Caco-2 (cell line): Measurements from ENCODE around the gene GPR107. TPM values are rescaled to one million over a fixed set of nuclear protein-coding genes. Genes with fewer than 3 reads are reported as not detected.

Experiments used
- BruUV-seq: library from RNA; stranded (reverse); fragments of 400-500 nt; replicated peaks from 2 replicates; lab custom pipeline; 2021; lab: Mats Ljungman, UMichigan
- CTCF ChIA-PET: fragments of 300-600 bp; sonication (Branson Sonifier 250); formaldehyde crosslinking; loops from one replicate; lab custom pipeline; 2022; ENCODE audit warnings: antibody characterized with exemption; lab: Charles Lee
- POLR2A ChIA-PET: fragments of 300-600 bp; sonication (Branson Sonifier 250); formaldehyde crosslinking; loops from one replicate; lab custom pipeline; 2022; ENCODE audit warnings: antibody characterized with exemption; lab: Charles Lee
- DNase-seq, 2 experiments: peaks; one replicate each; pipeline versions ENCODE4 v3.0.0 to v3.0.0-alpha.2; 2020 to 2022
- H3K27me3 ChIP-seq: replicated peaks from 2 replicates; pipeline ENCODE4 v1.6.0; 2011; ENCODE audit warnings: low read length; ENCODE audit not compliant: control insufficient read depth, insufficient read depth
- H3K36me3 ChIP-seq: 2 replicates; pipeline ENCODE4 v1.5.1; 2011; ENCODE audit warnings: low read length; ENCODE audit not compliant: control insufficient read depth, insufficient read depth
- H3K4me1 ChIP-seq: fragments of 250-450 bp; sonication (Bioruptor Pico); 2 replicates; pipeline ENCODE4 v1.5.1; 2020; ENCODE audit warnings: mild to moderate bottlenecking
- H3K4me3 ChIP-seq: 2 replicates; pipeline ENCODE4 v1.5.1; 2011; ENCODE audit warnings: low read depth, mild to moderate bottlenecking, control low read depth, low read length
- H3K9me3 ChIP-seq: fragments of 250-450 bp; sonication (Bioruptor Pico); 2 replicates; pipeline ENCODE4 v1.5.1; 2020; ENCODE audit warnings: mild to moderate bottlenecking, moderate library complexity
- H3K27ac Mint-ChIP-seq: one replicate; pipeline ENCODE4 v1.8.0; 2022; ENCODE audit warnings: mixed read lengths; ENCODE audit not compliant: unreplicated experiment
- H3K27me3 Mint-ChIP-seq: one replicate; pipeline ENCODE4 v1.8.0; 2022; ENCODE audit warnings: mixed read lengths; ENCODE audit not compliant: insufficient read depth, unreplicated experiment
- H3K36me3 Mint-ChIP-seq: one replicate; pipeline ENCODE4 v1.8.0; 2022; ENCODE audit warnings: mild to moderate bottlenecking, mixed read lengths; ENCODE audit not compliant: insufficient read depth, unreplicated experiment
- H3K4me1 Mint-ChIP-seq: one replicate; pipeline ENCODE4 v1.8.0; 2022; ENCODE audit warnings: low read depth, mixed read lengths; ENCODE audit not compliant: unreplicated experiment
- H3K4me3 Mint-ChIP-seq: one replicate; pipeline ENCODE4 v1.8.0; 2022; ENCODE audit warnings: mild to moderate bottlenecking, moderate library complexity, mixed read lengths; ENCODE audit not compliant: unreplicated experiment
- H3K9me3 Mint-ChIP-seq: one replicate; pipeline ENCODE4 v1.8.0; 2022; ENCODE audit warnings: mixed read lengths; ENCODE audit not compliant: unreplicated experiment
- CTCF ChIP-seq, 2 experiments: fragments of 200-600 bp in 1 of 2; IDR thresholded peaks; 1 replicate in 1 of 2; 2 replicates in 1 of 2; pipeline versions ENCODE4 v1.5.1 to v1.8.0; 2011 to 2022; ENCODE audit warnings: antibody characterized with exemption in 1 of 2, control low read depth in 1 of 2, inconsistent platforms in 1 of 2, low read depth in 1 of 2, low read length in 1 of 2, mild to moderate bottlenecking in 1 of 2, moderate library complexity in 1 of 2; ENCODE audit not compliant: insufficient read depth in 1 of 2, severe bottlenecking in 1 of 2, unreplicated experiment in 1 of 2
- intact Hi-C: fragments of 100-400 bp; cut with micrococcal nuclease; formaldehyde crosslinking; loops from one replicate; pipeline ENCODE4 v1.10.0; 2022; ENCODE audit not compliant: unreplicated experiment
- total RNA-seq: library from RNA; stranded (reverse); gene quantifications from 2 replicates; pipeline ENCODE4 v1.2.3, GENCODE V29; 2022

The GPR107 gene
- total RNA-seq, 1 experiment from 2014 or later, result 53.1 TPM

- DNase-seq, result peak in 1 of 2 experiments; percentile 18
- no peaks in the 10 kb centered on the region for H3K27me3 ChIP-seq
- POLR2A ChIA-PET, result no interaction called here
- Mint-ChIP-seq H3K36me3 (no peaks in the 10 kb centered on the region), H3K27ac (no peak overlapping the region), H3K9me3 (no peaks in the 10 kb centered on the region), H3K4me1 (no peaks in the 10 kb centered on the region), H3K27me3 (no peaks in the 10 kb centered on the region), H3K4me3 (no peak overlapping the region)
- TF ChIP-seq CTCF (IDR thresholded peaks at IDR 0.05; ENCODE audit: insufficient read depth in 1 of 2, low read depth in 1 of 2, low read length in 1 of 2, severe bottlenecking in 1 of 2, unreplicated experiment in 1 of 2), result no peak
- no peak overlapping the region for H3K4me3 ChIP-seq
- H3K9me3 ChIP-seq, result no peaks in the 10 kb centered on the region
- BruUV-seq, result no TSS peak
- intact Hi-C loops, result no loop called here
- CTCF ChIA-PET, result interaction anchor here (0.7 kb wide), 1 partner anchor 15 kb away, joined by 5 read pairs; no protein-coding TSS in a partner anchor
- 0 out of 2 replicates have a peak, but pooled peaks cover 7% of the 10 kb centered on the region for H3K4me1 ChIP-seq
- H3K36me3 ChIP-seq, result no peaks in the 10 kb centered on the region
These were observed 105.4 kb downstream of the GPR107 start for GRCh38 chr9:130159057-130159456.

DNA sequence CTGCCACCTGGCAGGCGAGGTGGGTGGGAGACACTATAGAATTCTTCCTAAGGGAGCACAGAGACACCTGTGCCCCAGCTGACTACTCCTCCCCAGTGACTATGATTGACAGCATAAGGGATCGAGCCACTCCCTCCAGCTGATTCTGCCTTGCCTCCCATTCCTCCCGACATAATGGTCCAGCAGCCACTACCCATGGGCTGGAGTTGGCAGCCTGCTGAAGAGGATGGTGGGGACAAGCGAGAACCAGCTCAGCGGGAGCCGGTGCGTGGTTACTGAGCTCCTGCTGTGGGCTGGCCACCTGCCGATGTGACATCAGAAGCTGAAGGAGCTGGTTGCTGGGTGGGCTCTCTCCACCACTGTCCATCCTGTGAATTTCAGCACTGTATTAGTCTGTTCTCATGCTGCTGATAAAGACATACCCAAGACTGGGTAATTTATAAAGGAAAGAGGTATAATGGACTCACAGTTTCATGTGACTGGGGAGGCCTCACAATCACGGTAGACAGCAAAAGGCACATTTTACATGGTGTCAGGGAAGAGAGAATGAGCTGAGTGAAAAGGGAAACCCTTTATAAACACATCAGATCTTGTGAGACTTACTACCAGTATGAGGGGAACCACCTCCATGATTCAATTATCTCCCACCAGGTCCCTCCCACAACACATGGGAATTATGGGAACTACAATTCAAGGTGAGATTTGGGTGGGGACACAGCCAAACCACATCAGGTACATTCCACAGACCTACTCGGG is 106.4 kb downstream of the GPR107 start:
- no peak for DNase-seq
- Histone ChIP-seq H3K9me3 (no peaks in the 10 kb centered on the region), H3K36me3 (no peaks in the 10 kb centered on the region), H3K27me3 (no peaks in the 10 kb centered on the region), H3K4me1 (0 out of 2 replicates have a peak, but pooled peaks cover 7% of the 10 kb centered on the region), H3K4me3 (no peak overlapping the region)
- Mint-ChIP-seq H3K36me3 (no peaks in the 10 kb centered on the region), H3K4me1 (no peaks in the 10 kb centered on the region), H3K9me3 (no peaks in the 10 kb centered on the region), H3K4me3 (no peak overlapping the region), H3K27me3 (no peaks in the 10 kb centered on the region), H3K27ac (no peak overlapping the region)
- BruUV-seq, result no TSS peak
- no peak for TF ChIP-seq CTCF (IDR thresholded peaks at IDR 0.05; ENCODE audit: insufficient read depth in 1 of 2, low read depth in 1 of 2, low read length in 1 of 2, severe bottlenecking in 1 of 2, unreplicated experiment in 1 of 2)
- intact Hi-C loops, result no loop called here
- ChIA-PET POLR2A (interaction anchor here (0.5 kb wide), 1 partner anchor 35 kb away, joined by 7 read pairs; no protein-coding TSS in a partner anchor), CTCF (no interaction called here)

DNA sequence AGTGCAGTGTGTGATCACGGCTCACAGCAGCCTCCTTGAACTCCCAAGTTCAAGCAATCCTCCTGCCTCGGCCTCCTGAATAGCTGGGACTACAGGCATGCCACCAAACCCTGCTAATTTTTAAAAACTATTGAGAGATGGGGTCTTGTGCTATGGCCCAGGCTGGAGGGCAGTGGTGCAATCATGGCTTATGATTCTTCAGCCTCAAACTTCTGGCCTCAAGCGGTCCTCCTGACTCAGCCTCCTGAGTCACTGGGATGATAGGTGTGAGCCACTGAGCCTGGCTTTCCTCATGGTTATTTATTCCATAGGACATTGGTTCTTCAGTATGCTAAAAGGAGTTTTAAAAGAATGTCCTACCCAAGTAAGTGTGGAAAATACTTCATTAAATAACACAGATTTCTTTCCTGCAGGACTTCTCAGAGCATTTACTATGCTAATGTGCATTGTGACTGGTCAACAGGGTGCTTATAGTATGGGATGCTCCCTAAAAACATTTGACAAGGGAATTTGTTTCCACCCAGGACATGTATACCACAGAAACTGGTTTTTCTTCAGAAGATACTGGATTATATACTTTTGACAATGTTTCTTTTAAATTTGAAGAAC is 107.3 kb downstream of the GPR107 start:
- no peak for TF ChIP-seq CTCF (IDR thresholded peaks at IDR 0.05; ENCODE audit: insufficient read depth in 1 of 2, low read depth in 1 of 2, low read length in 1 of 2, severe bottlenecking in 1 of 2, unreplicated experiment in 1 of 2)
- H3K36me3 Mint-ChIP-seq, result no peaks in the 10 kb centered on the region
- no peaks in the 10 kb centered on the region for H3K9me3 ChIP-seq
- no peaks in the 10 kb centered on the region for H3K9me3 Mint-ChIP-seq
- H3K4me3 Mint-ChIP-seq, result no peak overlapping the region
- 0 out of 2 replicates have a peak, but pooled peaks cover 7% of the 10 kb centered on the region for H3K4me1 ChIP-seq
- no peak overlapping the region for H3K4me3 ChIP-seq
- intact Hi-C loops, result no loop called here
- no peak for DNase-seq
- ChIA-PET POLR2A (no interaction called here), CTCF (no interaction called here)
- H3K27me3 ChIP-seq, result no peaks in the 10 kb centered on the region
- H3K27ac Mint-ChIP-seq, result no peak overlapping the region
- BruUV-seq, result no TSS peak
- H3K36me3 ChIP-seq, result no peaks in the 10 kb centered on the region
- no peaks in the 10 kb centered on the region for H3K4me1 Mint-ChIP-seq
- H3K27me3 Mint-ChIP-seq, result no peaks in the 10 kb centered on the region
